Measurements from ENCODE around the gene IDH1.
"Not testable (repeated sequence)": the region's sequence is repeated elsewhere in the genome, so short reads cannot be mapped to it uniquely, and the experiment has no call there.

IDH1 gene

GRCh38 chr2:208256192-208256782, 1.4 kb upstream of the IDH1 start:
- DNase-seq: no peak

- no peak for DNase-seq
These were observed 761 bp upstream of the IDH1 start for GRCh38 chr2:208255557-208256106.

- DNase-seq: peak; percentile 77
These were observed 577 bp downstream of the IDH1 start for GRCh38 chr2:208254118-208254870.

GRCh38 chr2:208253600-208254117, 1.2 kb downstream of the IDH1 start:
- no peak for DNase-seq

- DNase-seq: no peak
These were observed 2.0 kb downstream of the IDH1 start for GRCh38 chr2:208252716-208253492.

- no peak for DNase-seq
These were observed 3.8 kb downstream of the IDH1 start for GRCh38 chr2:208251098-208251497.

- DNase-seq: no peak
These were observed 4.5 kb downstream of the IDH1 start for GRCh38 chr2:208250388-208250787.

GRCh38 chr2:208249296-208249695, 5.6 kb downstream of the IDH1 start:
- peak; percentile 24 for DNase-seq

GRCh38 chr2:208248601-208249000, 6.3 kb downstream of the IDH1 start:
- DNase-seq: no peak

GRCh38 chr2:208245746-208246145, 9.1 kb downstream of the IDH1 start:
- no peak for DNase-seq

GRCh38 chr2:208244422-208244821, 10.4 kb downstream of the IDH1 start:
- DNase-seq: no peak

- DNase-seq: no peak
These were observed 14.2 kb downstream of the IDH1 start for GRCh38 chr2:208240619-208241209.

- no peak for DNase-seq
These were observed 14.9 kb downstream of the IDH1 start for GRCh38 chr2:208239770-208240493.

- no peak for DNase-seq
These were observed 19.0 kb downstream of the IDH1 start for GRCh38 chr2:208235860-208236259.

- DNase-seq: no peak
These were observed 20.1 kb downstream of the IDH1 start for GRCh38 chr2:208234786-208235185.

- no peak for DNase-seq
These were observed 26.4 kb downstream of the IDH1 start for GRCh38 chr2:208228476-208228875.

GRCh38 chr2:208227581-208228232, 27.2 kb downstream of the IDH1 start:
- DNase-seq: no peak

GRCh38 chr2:208224802-208225201, 30.1 kb downstream of the IDH1 start:
- DNase-seq: no peak

- DNase-seq: peak; percentile 26
These were observed 32.5 kb downstream of the IDH1 start for GRCh38 chr2:208222351-208222750.

GRCh38 chr2:208221873-208222272, 33.0 kb downstream of the IDH1 start:
- not testable (repeated sequence) for DNase-seq

GRCh38 chr2:208210688-208211451, 44.0 kb downstream of the IDH1 start:
- DNase-seq: no peak

All from fibroblast of skin of scalp (primary cell).